Progenitor cell of endocrine pancreas (in vitro differentiated cells): ENCODE data around the gene ADK. TPM values are rescaled to one million over a fixed set of nuclear protein-coding genes. Genes with fewer than 3 reads are reported as not detected.

Experiments
- DNase-seq: peaks from one replicate; pipeline ENCODE4 v3.0.0; 2021; ENCODE audit warnings: low spot score; ENCODE audit not compliant: unreplicated experiment
- H3K27ac Mint-ChIP-seq: 2 replicates; pipeline ENCODE4 v1.8.0; 2021; ENCODE audit warnings: mild to moderate bottlenecking, moderate library complexity, mixed read lengths
- H3K27me3 Mint-ChIP-seq: 2 replicates; pipeline ENCODE4 v1.8.0; 2021; ENCODE audit warnings: mixed read lengths
- H3K36me3 Mint-ChIP-seq: 2 replicates; pipeline ENCODE4 v1.8.0; 2022; ENCODE audit warnings: mixed read lengths; ENCODE audit not compliant: insufficient read depth
- H3K4me1 Mint-ChIP-seq: 2 replicates; pipeline ENCODE4 v1.8.0; 2021; ENCODE audit warnings: low read depth, mixed read lengths
- H3K4me3 Mint-ChIP-seq: 2 replicates; pipeline ENCODE4 v1.8.0; 2021; ENCODE audit warnings: low read depth, mild to moderate bottlenecking, moderate library complexity, mixed read lengths
- H3K9me3 Mint-ChIP-seq: 2 replicates; pipeline ENCODE4 v1.8.0; 2021; ENCODE audit warnings: low read depth, mixed read lengths
- CTCF ChIP-seq: fragments of 200-600 bp; sonication (generic); IDR thresholded peaks from one replicate; pipeline ENCODE4 v1.5.0; 2021; ENCODE audit warnings: antibody characterized with exemption, mild to moderate bottlenecking; ENCODE audit not compliant: unreplicated experiment
- total RNA-seq: library from RNA; stranded (reverse); gene quantifications from 2 replicates; pipeline ENCODE4 v1.2.1, GENCODE V29; 2021

The ADK gene
- total RNA-seq, 1 donor from 2014 or later: 20.7 TPM

- peaks cover 17% of the 10 kb centered on the region for H3K36me3 Mint-ChIP-seq
- no peak for DNase-seq
- no peaks in the 10 kb centered on the region for H3K27me3 Mint-ChIP-seq
- H3K27ac Mint-ChIP-seq: no peak overlapping the region
- H3K9me3 Mint-ChIP-seq: peaks cover 18% of the 10 kb centered on the region
- H3K4me1 Mint-ChIP-seq: no peaks in the 10 kb centered on the region
- no peak overlapping the region for H3K4me3 Mint-ChIP-seq
- TF ChIP-seq CTCF: no peak
Measured at GRCh38 chr10:74320717-74321116, 169.7 kb downstream of the ADK start.

GRCh38 chr10:74322141-74322540 is 171.1 kb downstream of the ADK start:
- Mint-ChIP-seq H3K4me1 (no peaks in the 10 kb centered on the region), H3K36me3 (peaks cover 17% of the 10 kb centered on the region), H3K27me3 (no peaks in the 10 kb centered on the region), H3K9me3 (peaks cover 18% of the 10 kb centered on the region), H3K27ac (no peak overlapping the region), H3K4me3 (no peak overlapping the region)
- TF ChIP-seq CTCF: no peak
- no peak for DNase-seq

- TF ChIP-seq CTCF: no peak
- no peak for DNase-seq
- Mint-ChIP-seq H3K4me3 (no peak overlapping the region), H3K27me3 (no peaks in the 10 kb centered on the region), H3K27ac (no peak overlapping the region), H3K36me3 (peaks cover 17% of the 10 kb centered on the region), H3K9me3 (peaks cover 18% of the 10 kb centered on the region), H3K4me1 (no peaks in the 10 kb centered on the region)
Measured at GRCh38 chr10:74322565-74322964, 171.5 kb downstream of the ADK start.

- H3K4me1 Mint-ChIP-seq: no peaks in the 10 kb centered on the region
Measured at GRCh38 chr10:74328388-74328787, 177.4 kb downstream of the ADK start.

GRCh38 chr10:74329873-74330272 is 178.9 kb downstream of the ADK start:
- H3K27ac Mint-ChIP-seq: no peak overlapping the region

More at GRCh38 chr10:74328388-74328787, 177.4 kb downstream of the ADK start:
- Mint-ChIP-seq H3K36me3 (peaks cover 6% of the 10 kb centered on the region), H3K4me3 (no peak overlapping the region), H3K9me3 (peaks cover 3% of the 10 kb centered on the region), H3K27me3 (no peaks in the 10 kb centered on the region), H3K27ac (no peak overlapping the region)
- no peak for TF ChIP-seq CTCF
- DNase-seq: no peak

More at GRCh38 chr10:74329873-74330272, 178.9 kb downstream of the ADK start:
- peaks cover 8% of the 10 kb centered on the region for H3K9me3 Mint-ChIP-seq
- no peak for DNase-seq
- H3K4me3 Mint-ChIP-seq: no peak overlapping the region
- peaks cover 2% of the 10 kb centered on the region for H3K36me3 Mint-ChIP-seq
- no peak for TF ChIP-seq CTCF
- no peaks in the 10 kb centered on the region for H3K4me1 Mint-ChIP-seq
- no peaks in the 10 kb centered on the region for H3K27me3 Mint-ChIP-seq
